CD4-positive, alpha-beta memory T cell (primary cell): ENCODE measurements around the gene BTG3. TPM values are rescaled to one million over a fixed set of nuclear protein-coding genes. Genes with fewer than 3 reads are reported as not detected.

Experiments used
- CTCF ChIA-PET: fragments of 350-600 bp; sonication (Branson Sonifier 250); formaldehyde crosslinking; loops from one replicate; lab custom pipeline; 2021; ENCODE audit warnings: inconsistent platforms; ENCODE audit not compliant: partially characterized antibody; lab: Charles Lee
- POLR2A ChIA-PET: fragments of 350-600 bp; sonication (Branson Sonifier 250); formaldehyde crosslinking; loops from one replicate; lab custom pipeline; 2021; ENCODE audit not compliant: partially characterized antibody; lab: Charles Lee
- DNase-seq, 5 donors: peaks; one replicate each; pipeline versions ENCODE4 v3.0.0 to v3.0.0-alpha.2; 2020 to 2022; ENCODE audit warnings: mixed read lengths in 1 of 5
- H3K27ac ChIP-seq: one replicate; pipeline ENCODE4 v1.7.0; 2013; ENCODE audit warnings: low read depth, low read length
- H3K27me3 ChIP-seq: 2 replicates; pipeline ENCODE4 v1.7.0; 2013; ENCODE audit warnings: mild to moderate bottlenecking, low read length, moderate library complexity; ENCODE audit not compliant: insufficient read depth
- H3K36me3 ChIP-seq: 2 replicates; pipeline ENCODE4 v1.7.0; 2013; ENCODE audit warnings: mild to moderate bottlenecking, low read length, moderate library complexity; ENCODE audit not compliant: insufficient read depth
- H3K4me1 ChIP-seq: 2 replicates; pipeline ENCODE4 v1.7.0; 2013; ENCODE audit warnings: mild to moderate bottlenecking, low read length, moderate library complexity; ENCODE audit not compliant: insufficient read depth
- H3K4me3 ChIP-seq, 2 donors: one replicate each; pipeline ENCODE4 v1.7.0; 2013; ENCODE audit warnings: low read length in 2 of 2, mild to moderate bottlenecking in 1 of 2
- H3K9me3 ChIP-seq, 2 donors: one replicate each; pipeline ENCODE4 v1.7.0; 2013; ENCODE audit warnings: low read length in 2 of 2, control low read depth in 1 of 2; ENCODE audit not compliant: control insufficient read depth in 1 of 2
- H3K27ac Mint-ChIP-seq, 7 donors: one replicate each; pipeline ENCODE4 v1.8.0; 2020 to 2021; ENCODE audit warnings: mixed read lengths in 7 of 7, mild to moderate bottlenecking in 6 of 7, inconsistent platforms in 3 of 7, moderate library complexity in 3 of 7
- H3K27me3 Mint-ChIP-seq, 2 donors: one replicate each; pipeline ENCODE4 v1.8.0; 2020 to 2021; ENCODE audit warnings: mixed read lengths in 2 of 2
- H3K36me3 Mint-ChIP-seq, 2 donors: one replicate each; pipeline ENCODE4 v1.8.0; 2020 to 2021; ENCODE audit warnings: mixed read lengths in 2 of 2, inconsistent platforms in 1 of 2, mild to moderate bottlenecking in 1 of 2
- H3K4me1 Mint-ChIP-seq, 4 donors: one replicate each; pipeline ENCODE4 v1.8.0; 2020 to 2021; ENCODE audit warnings: mixed read lengths in 4 of 4, mild to moderate bottlenecking in 1 of 4
- H3K4me3 Mint-ChIP-seq, 8 donors: one replicate each; pipeline ENCODE4 v1.8.0; 2020 to 2021; ENCODE audit warnings: mixed read lengths in 8 of 8, mild to moderate bottlenecking in 7 of 8, moderate library complexity in 6 of 8, inconsistent platforms in 3 of 8
- H3K9me3 Mint-ChIP-seq, 8 donors: one replicate each; pipeline ENCODE4 v1.8.0; 2020 to 2021; ENCODE audit warnings: mixed read lengths in 8 of 8, mild to moderate bottlenecking in 5 of 8, inconsistent platforms in 3 of 8, moderate library complexity in 1 of 8
- intact Hi-C: fragments of 100-400 bp; cut with micrococcal nuclease; formaldehyde crosslinking; loops from one replicate; pipeline ENCODE4 v1.15.1; 2023
- polyA plus RNA-seq, 2 donors: library from polyadenylated mRNA; unstranded; fragments of 300-500 nt; fragmentation: Illumina TruSeq; gene quantifications; one replicate each; pipeline ENCODE4 v1.2.3, GENCODE V29; 2021
- total RNA-seq, 2 experiments: library from RNA; stranded (reverse); gene quantifications; one replicate each; pipeline ENCODE4 v1.2.3, GENCODE V29; 2021

Gene BTG3
- total and polyA plus RNA-seq, 4 experiments from 2014 or later = 9.7 to 20.6 (median 15.9) TPM

DNA sequence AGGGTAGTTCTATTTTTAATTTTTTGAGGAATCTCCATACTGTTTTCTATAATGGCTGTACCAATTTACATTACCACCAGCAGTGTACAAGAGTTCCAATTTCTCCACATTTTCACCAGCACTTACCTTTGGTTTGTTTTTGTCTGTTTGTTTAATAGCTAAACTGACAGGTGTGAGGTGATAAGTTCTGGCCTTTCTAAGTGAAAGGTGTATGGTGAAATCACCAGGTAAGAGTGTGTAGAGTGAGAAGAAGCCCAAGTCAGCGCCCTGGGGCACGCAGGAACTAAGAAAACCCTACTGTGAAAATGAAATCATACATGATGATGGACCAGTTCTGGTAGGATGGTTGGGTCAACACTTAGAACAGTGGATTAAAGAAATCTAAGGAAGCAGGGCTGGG is 34.5 kb downstream of the BTG3 start:
- POLR2A ChIA-PET = no interaction called here
- H3K36me3 Mint-ChIP-seq = no peaks in the 10 kb centered on the region
- H3K4me1 ChIP-seq = no peaks in the 10 kb centered on the region
- no peak for DNase-seq
- no peaks in the 10 kb centered on the region for H3K9me3 ChIP-seq
- no peak overlapping the region for H3K4me3 Mint-ChIP-seq
- H3K27ac ChIP-seq = no peak overlapping the region
- H3K27me3 Mint-ChIP-seq = peaks cover under 1 to 1% of the 10 kb centered on the region in 2 donors
- H3K9me3 Mint-ChIP-seq = no peaks in the 10 kb centered on the region
- H3K4me1 Mint-ChIP-seq = no peaks in the 10 kb centered on the region
- CTCF ChIA-PET = no interaction called here
- H3K27ac Mint-ChIP-seq = peak overlapping the region in 1 of 7 donors; percentile 5
- H3K4me3 ChIP-seq = no peak overlapping the region
- H3K36me3 ChIP-seq = no peaks in the 10 kb centered on the region
- intact Hi-C loops = no loop called here
- no peaks in the 10 kb centered on the region for H3K27me3 ChIP-seq

DNA sequence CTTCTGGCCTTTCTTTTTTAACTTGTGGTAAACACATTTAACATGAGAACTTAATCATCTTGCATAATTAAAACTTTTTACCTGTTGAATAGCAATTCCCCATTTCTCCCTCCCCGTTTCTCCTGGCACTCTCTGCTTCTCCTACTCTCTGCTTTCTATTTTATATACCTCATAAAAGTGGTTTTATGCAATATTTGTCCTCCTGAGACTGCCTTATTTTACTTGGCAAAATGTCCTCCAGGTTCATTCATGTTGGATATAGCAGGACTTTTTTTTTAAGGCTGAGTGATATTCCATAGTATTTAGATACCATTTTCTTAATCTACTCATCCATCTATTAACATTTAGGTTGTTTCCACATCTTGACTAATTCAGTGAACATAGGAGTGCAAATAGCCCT is 35.0 kb downstream of the BTG3 start:
- H3K9me3 Mint-ChIP-seq = no peaks in the 10 kb centered on the region

DNA sequence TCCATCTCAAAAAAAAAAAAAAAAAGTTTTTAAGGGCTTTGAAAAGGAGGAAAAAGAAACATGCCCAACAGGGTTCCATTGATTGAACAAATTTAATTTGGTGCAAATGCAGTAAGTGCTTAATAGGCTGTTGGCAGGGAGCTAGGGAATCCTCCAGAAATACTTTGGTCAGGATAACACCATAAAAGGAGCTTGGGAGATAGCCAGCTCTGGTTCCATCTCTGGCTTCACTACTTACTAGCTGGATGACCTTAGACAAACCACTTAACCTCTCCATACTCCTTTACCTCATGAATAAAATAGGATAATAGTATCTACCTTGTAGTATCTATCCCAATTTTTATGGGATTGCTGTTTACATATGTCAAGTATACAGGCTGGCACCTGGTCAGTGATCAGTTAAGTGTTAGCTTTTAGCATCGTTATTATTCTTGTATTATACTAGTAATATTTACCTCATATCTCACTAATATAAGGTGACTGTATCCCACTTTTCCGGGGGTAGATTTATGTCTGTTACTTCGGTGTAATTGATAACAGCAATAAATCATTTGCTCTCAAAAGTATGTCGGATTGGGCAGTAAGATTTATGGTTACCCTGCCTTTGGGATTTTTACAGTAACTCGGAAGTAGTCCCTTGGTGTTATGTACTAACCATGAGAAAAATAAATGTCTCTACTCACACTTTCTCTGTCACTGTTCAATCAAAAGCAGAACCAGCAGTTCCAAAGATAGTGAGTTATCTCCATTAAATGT is 36.4 kb downstream of the BTG3 start:
- ChIA-PET CTCF (interaction anchor here (0.7 to 1.7 kb wide), 3 partner anchors 9 to 114 kb away, joined by 3 to 4 read pairs (median 3); no protein-coding TSS in a partner anchor), POLR2A (no interaction called here)
- H3K27me3 Mint-ChIP-seq = peaks cover 4 to 5% of the 10 kb centered on the region in 2 donors
- Histone ChIP-seq H3K36me3 (no peaks in the 10 kb centered on the region), H3K4me3 (no peak overlapping the region), H3K9me3 (no peaks in the 10 kb centered on the region), H3K4me1 (no peaks in the 10 kb centered on the region), H3K27ac (no peak overlapping the region), H3K27me3 (no peaks in the 10 kb centered on the region)
- H3K4me3 Mint-ChIP-seq = no peak overlapping the region
- no peak for DNase-seq
- intact Hi-C loops = no loop called here
- no peak overlapping the region for H3K27ac Mint-ChIP-seq
- no peaks in the 10 kb centered on the region for H3K4me1 Mint-ChIP-seq
- H3K9me3 Mint-ChIP-seq = no peaks in the 10 kb centered on the region
- H3K36me3 Mint-ChIP-seq = no peaks in the 10 kb centered on the region

More for the DNA sequence above, 35.0 kb downstream of the BTG3 start:
- Histone ChIP-seq H3K9me3 (no peaks in the 10 kb centered on the region), H3K27ac (no peak overlapping the region), H3K4me1 (no peaks in the 10 kb centered on the region), H3K36me3 (no peaks in the 10 kb centered on the region), H3K4me3 (no peak overlapping the region), H3K27me3 (no peaks in the 10 kb centered on the region)
- Mint-ChIP-seq H3K36me3 (no peaks in the 10 kb centered on the region), H3K4me3 (no peak overlapping the region), H3K27ac (no peak overlapping the region), H3K4me1 (no peaks in the 10 kb centered on the region), H3K27me3 (peaks cover 4 to 5% of the 10 kb centered on the region in 2 donors)
- ChIA-PET POLR2A (no interaction called here), CTCF (interaction anchor here (1.5 kb wide), 1 partner anchor 13 kb away, joined by 3 read pairs; no protein-coding TSS in a partner anchor)
- DNase-seq = no peak
- intact Hi-C loops = no loop called here

DNA sequence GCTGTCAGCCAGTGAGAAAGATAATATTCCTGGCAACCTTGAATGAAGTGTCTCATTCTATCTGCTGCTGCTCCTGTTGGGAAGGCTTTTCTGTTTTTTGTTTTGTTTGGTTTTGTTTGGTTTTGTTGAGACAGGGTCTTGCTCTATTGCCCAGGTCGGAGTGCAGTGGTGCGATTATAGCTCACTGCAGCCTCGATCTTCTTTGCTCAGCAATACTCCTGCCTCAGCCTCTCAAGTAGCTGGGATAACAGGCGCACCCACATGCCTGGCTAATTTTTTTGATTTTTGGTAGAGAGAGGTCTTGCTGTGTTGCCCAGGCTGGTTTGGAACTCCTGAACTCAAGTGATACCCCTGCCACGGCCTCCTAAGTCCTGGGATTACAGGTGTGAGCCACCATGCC is 37.6 kb downstream of the BTG3 start:
- Mint-ChIP-seq H3K27me3 (peaks cover 4 to 5% of the 10 kb centered on the region in 2 donors), H3K36me3 (no peaks in the 10 kb centered on the region), H3K4me3 (no peak overlapping the region), H3K9me3 (no peaks in the 10 kb centered on the region), H3K27ac (no peak overlapping the region), H3K4me1 (no peaks in the 10 kb centered on the region)
- no peaks in the 10 kb centered on the region for H3K4me1 ChIP-seq
- H3K36me3 ChIP-seq = no peaks in the 10 kb centered on the region
- CTCF ChIA-PET = interaction anchor here (0.7 to 1.7 kb wide), 3 partner anchors 10 to 189 kb away, joined by 3 to 4 read pairs (median 4); no protein-coding TSS in a partner anchor
- no peak overlapping the region for H3K4me3 ChIP-seq
- intact Hi-C loops = no loop called here
- H3K9me3 ChIP-seq = no peaks in the 10 kb centered on the region
- no peak for DNase-seq
- POLR2A ChIA-PET = no interaction called here
- no peaks in the 10 kb centered on the region for H3K27me3 ChIP-seq
- no peak overlapping the region for H3K27ac ChIP-seq

DNA sequence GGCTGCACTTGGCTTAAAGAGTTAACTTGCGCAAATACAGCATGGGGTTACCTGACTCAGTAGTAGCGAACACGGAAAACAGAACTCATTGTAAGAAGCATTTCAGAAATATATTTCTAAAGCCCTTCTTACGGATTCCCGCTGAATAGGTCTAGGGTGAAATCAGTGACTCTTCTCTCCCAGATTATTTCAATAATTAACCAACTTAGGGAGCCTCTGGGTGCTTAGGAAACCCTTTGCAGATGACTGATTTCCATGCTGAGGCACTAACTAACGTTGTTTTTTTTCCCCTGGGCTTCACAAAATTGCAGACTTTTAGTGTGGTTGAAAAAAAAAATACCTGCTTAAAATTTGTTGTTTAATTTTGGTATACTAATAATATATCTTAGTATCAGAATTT is 40.3 kb downstream of the BTG3 start:
- POLR2A ChIA-PET = no interaction called here

DNA sequence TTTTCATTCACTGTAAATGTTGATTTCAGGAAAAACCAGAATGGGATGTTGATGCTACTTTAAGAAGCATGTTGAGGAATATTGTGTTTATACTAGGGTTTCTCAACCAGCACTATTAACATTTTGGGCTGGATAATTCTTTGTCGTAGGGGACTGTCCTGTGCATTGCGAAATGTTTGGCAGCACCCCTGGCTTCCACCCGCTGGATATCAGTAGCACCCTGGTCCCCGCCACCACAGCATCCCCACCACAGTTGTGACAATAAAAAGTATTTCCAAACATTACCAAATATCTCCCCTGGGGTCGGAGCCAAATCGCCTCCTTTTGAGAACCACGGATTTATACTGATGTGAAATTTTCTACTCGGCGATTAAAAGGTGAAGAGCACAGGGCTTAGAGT is 41.9 kb downstream of the BTG3 start:
- Histone ChIP-seq H3K9me3 (no peaks in the 10 kb centered on the region), H3K36me3 (no peaks in the 10 kb centered on the region), H3K4me3 (no peak overlapping the region), H3K27me3 (no peaks in the 10 kb centered on the region), H3K4me1 (no peaks in the 10 kb centered on the region), H3K27ac (no peak overlapping the region)
- H3K27ac Mint-ChIP-seq = no peak overlapping the region
- no peak overlapping the region for H3K4me3 Mint-ChIP-seq
- intact Hi-C loops = no loop called here
- no peaks in the 10 kb centered on the region for H3K36me3 Mint-ChIP-seq
- no peaks in the 10 kb centered on the region for H3K4me1 Mint-ChIP-seq
- H3K9me3 Mint-ChIP-seq = no peaks in the 10 kb centered on the region
- CTCF ChIA-PET = no interaction called here
- no peak for DNase-seq
- H3K27me3 Mint-ChIP-seq = peaks cover 4 to 5% of the 10 kb centered on the region in 2 donors
- POLR2A ChIA-PET = no interaction called here

More for the DNA sequence above, 40.3 kb downstream of the BTG3 start:
- Mint-ChIP-seq H3K4me3 (no peak overlapping the region), H3K9me3 (no peaks in the 10 kb centered on the region), H3K27ac (no peak overlapping the region), H3K36me3 (no peaks in the 10 kb centered on the region), H3K27me3 (peaks cover 4 to 5% of the 10 kb centered on the region in 2 donors), H3K4me1 (no peaks in the 10 kb centered on the region)
- no peaks in the 10 kb centered on the region for H3K27me3 ChIP-seq
- H3K36me3 ChIP-seq = no peaks in the 10 kb centered on the region
- H3K9me3 ChIP-seq = no peaks in the 10 kb centered on the region
- no peaks in the 10 kb centered on the region for H3K4me1 ChIP-seq
- H3K27ac ChIP-seq = no peak overlapping the region
- intact Hi-C loops = no loop called here
- CTCF ChIA-PET = no interaction called here
- no peak overlapping the region for H3K4me3 ChIP-seq
- no peak for DNase-seq

DNA sequence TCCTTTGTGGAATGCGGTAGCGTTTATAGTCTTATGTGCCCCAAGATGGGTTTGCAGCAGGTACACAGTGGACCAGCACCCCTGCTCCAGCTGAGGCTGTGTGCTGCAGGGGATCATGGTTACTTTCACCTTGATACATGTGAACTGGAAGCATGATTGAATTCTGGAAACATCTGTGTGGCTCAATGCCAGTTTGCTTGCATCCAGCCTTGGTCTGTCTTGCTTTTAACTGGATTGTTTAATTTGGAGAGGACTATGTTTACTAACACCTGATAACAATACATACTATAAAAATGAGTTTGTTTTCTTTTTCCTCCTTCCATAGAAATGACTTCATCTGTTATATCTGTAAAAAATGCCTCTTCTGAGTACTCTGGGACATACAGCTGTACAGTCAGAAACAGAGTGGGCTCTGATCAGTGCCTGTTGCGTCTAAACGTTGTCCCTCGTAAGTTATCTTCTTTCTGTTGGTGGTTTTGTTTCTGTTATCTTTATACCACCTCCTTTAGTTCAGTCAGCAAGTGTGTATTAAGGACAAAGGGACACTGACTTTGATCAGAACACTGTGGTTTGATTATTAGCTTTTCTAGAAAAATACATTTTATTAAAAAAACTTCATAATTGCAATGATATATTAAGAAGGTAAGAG is 52.2 kb downstream of the BTG3 start:
- no peak overlapping the region for H3K27ac ChIP-seq
- intact Hi-C loops = no loop called here
- H3K4me1 Mint-ChIP-seq = no peaks in the 10 kb centered on the region
- no peak overlapping the region for H3K4me3 ChIP-seq
- H3K9me3 Mint-ChIP-seq = no peaks in the 10 kb centered on the region
- H3K9me3 ChIP-seq = no peaks in the 10 kb centered on the region
- ChIA-PET CTCF (interaction anchor here (1.5 kb wide), 1 partner anchor 8 kb away, joined by 4 read pairs; no protein-coding TSS in a partner anchor), POLR2A (no interaction called here)
- H3K36me3 Mint-ChIP-seq = peaks cover 0 to 4% of the 10 kb centered on the region in 2 donors
- no peak for DNase-seq
- no peak overlapping the region for H3K4me3 Mint-ChIP-seq
- peaks cover 0 to 3% of the 10 kb centered on the region in 2 donors for H3K27me3 Mint-ChIP-seq
- no peaks in the 10 kb centered on the region for H3K36me3 ChIP-seq
- H3K27ac Mint-ChIP-seq = no peak overlapping the region
- H3K4me1 ChIP-seq = no peaks in the 10 kb centered on the region
- no peaks in the 10 kb centered on the region for H3K27me3 ChIP-seq
